GM12874 (cell line): ENCODE measurements around the gene OR1E2.
A peak's percentile ranks its signal among the peaks of the same experiment; 100 is the strongest.

Source experiments
- CTCF ChIP-seq: IDR thresholded peaks from 2 replicates; pipeline ENCODE4 v1.5.1; 2011; ENCODE audit warnings: low read depth, mild to moderate bottlenecking, control low read depth, low read length, moderate library complexity; ENCODE audit not compliant: insufficient read depth

Gene OR1E2

GRCh38 chr17:3471599-3471998 is 38.0 kb upstream of the OR1E2 start, which contains the start of gene SPATA22:
SPATA22 (minus strand) TSS chr17:3471819; CDS start chr17:3469325, 2,494 bp downstream.
- TF ChIP-seq CTCF, result no peak

- TF ChIP-seq CTCF, result no peak
These were observed 35.9 kb upstream of the OR1E2 start for GRCh38 chr17:3469529-3469928.

- no peak for TF ChIP-seq CTCF
These were observed 14.5 kb upstream of the OR1E2 start for GRCh38 chr17:3448059-3448665.

GRCh38 chr17:3447625-3448024 is 14.0 kb upstream of the OR1E2 start:
- peak; percentile 26; the same call in 1 of the 2 replicates for TF ChIP-seq CTCF

- no peak for TF ChIP-seq CTCF
These were observed 6.8 kb upstream of the OR1E2 start for GRCh38 chr17:3440451-3440850.

GRCh38 chr17:3438368-3438767 is 4.7 kb upstream of the OR1E2 start:
- no peak for TF ChIP-seq CTCF

- no peak for TF ChIP-seq CTCF
These were observed 15.4 kb downstream of the OR1E2 start for GRCh38 chr17:3418222-3418621.

GRCh38 chr17:3415610-3416009 is 18.0 kb downstream of the OR1E2 start:
- TF ChIP-seq CTCF, result no peak
